ENCODE measurements around the gene ZNF549.
A peak's percentile ranks its signal among the peaks of the same experiment; 100 is the strongest.
"Not testable (repeated sequence)": the region's sequence is repeated elsewhere in the genome, so short reads cannot be mapped to it uniquely, and the experiment has no call there.

ZNF549 gene

GRCh38 chr19:57527136-57527881 is at the start of gene ZNF549:
TSS of gene ZNF549 (plus strand) at chr19:57527356. CDS start at chr19:57527574, 218 bp downstream.
- Histone ChIP-seq H4K20me1 (ENCODE audit: insufficient read depth, low read length) (no peaks in the 10 kb centered on the region), H3K4me1 (ENCODE audit: insufficient read depth, low read length) (peaks cover 23% of the 10 kb centered on the region), H3K4me2 (ENCODE audit: insufficient read depth, low read length) (peak within 1 kb of the TSS; percentile 97), H3K36me3 (ENCODE audit: insufficient read depth, low read length) (peaks cover 26% of the 10 kb centered on the region), H3K4me3 (ENCODE audit: low read depth in 1 of 2, low read length in 2 of 2) (peak within 1 kb of the TSS; percentile 79 to 90), H3K27me3 (ENCODE audit: insufficient read depth, low read length, poor library complexity) (no peaks in the 10 kb centered on the region), H3K27ac (ENCODE audit: low read length) (peak within 1 kb of the TSS; percentile 69), H2AFZ (ENCODE audit: low read depth, low read length) (peak within 1 kb of the TSS; percentile 97), H3K9ac (ENCODE audit: low read depth, low read length) (peak within 1 kb of the TSS; percentile 77), H3K9me3 (ENCODE audit: insufficient read depth, low read length, severe bottlenecking) (peaks cover 18% of the 10 kb centered on the region), H3K79me2 (ENCODE audit: insufficient read depth, low read length) (peaks cover 45% of the 10 kb centered on the region)
- ATAC-seq (ENCODE audit: insufficient read depth, low read depth) (peak; percentile 100), DNase-seq (peak; percentile 92)
- TF ChIP-seq EZH2 (IDR thresholded peaks at IDR 0.05; ENCODE audit: borderline replicate concordance, low read depth, low read length, severe bottlenecking) = no peak
- TF ChIP-seq, protein P1, sequence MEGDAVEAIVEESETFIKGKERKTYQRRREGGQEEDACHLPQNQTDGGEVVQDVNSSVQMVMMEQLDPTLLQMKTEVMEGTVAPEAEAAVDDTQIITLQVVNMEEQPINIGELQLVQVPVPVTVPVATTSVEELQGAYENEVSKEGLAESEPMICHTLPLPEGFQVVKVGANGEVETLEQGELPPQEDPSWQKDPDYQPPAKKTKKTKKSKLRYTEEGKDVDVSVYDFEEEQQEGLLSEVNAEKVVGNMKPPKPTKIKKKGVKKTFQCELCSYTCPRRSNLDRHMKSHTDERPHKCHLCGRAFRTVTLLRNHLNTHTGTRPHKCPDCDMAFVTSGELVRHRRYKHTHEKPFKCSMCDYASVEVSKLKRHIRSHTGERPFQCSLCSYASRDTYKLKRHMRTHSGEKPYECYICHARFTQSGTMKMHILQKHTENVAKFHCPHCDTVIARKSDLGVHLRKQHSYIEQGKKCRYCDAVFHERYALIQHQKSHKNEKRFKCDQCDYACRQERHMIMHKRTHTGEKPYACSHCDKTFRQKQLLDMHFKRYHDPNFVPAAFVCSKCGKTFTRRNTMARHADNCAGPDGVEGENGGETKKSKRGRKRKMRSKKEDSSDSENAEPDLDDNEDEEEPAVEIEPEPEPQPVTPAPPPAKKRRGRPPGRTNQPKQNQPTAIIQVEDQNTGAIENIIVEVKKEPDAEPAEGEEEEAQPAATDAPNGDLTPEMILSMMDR (IDR thresholded peaks at IDR 0.05; ENCODE audit: borderline replicate concordance, extremely low read depth, low read length, poor library complexity, severe bottlenecking) = no peak

DNA sequence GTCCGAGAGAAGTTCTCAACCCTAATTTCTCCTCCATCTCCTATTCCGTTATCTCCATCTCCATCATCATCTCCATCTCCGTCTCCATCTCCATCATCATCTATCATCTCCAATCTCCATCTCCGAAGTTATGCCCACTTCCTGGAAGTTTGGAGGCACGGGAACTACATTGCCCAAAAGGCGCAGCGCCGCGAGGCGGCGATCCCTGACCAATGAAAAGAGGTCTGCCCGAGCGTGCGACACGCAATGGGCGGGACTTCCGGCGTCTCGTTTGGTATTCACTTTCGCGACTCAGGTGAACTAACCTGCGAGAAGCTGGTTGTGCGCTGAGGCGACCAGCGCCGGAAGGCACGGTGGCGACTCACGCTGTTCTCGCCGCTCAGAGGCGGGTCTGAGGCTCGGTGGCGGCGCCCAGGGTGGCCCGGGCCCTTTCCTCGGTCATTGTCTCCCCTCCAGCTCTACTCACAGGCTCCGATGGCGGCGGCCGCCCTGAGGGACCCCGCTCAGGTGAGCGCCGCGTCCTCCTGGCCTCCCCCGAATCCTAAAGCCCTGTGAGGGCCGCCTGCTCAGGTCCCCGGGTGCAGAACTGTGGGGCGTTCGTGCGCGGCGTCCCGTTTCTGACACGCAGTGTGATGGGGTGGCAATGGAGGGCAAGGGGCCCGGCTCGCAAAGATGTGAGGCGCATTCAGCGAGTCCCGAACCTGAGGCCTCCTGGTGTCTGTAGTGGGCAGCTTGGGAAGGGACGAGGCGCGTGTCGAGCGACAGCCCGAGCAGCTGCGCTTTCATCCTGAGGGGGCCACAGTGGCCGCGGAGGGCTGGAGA is 39.5 kb upstream of the ZNF549 start, which contains the start of gene ZNF419:
Gene ZNF419, plus strand, starts transcription at position 274 of the 822 bp plus-strand sequence. Its CDS starts 201 bp downstream, at position 475.
- peak within 1 kb of the TSS; percentile 68 for H3K27ac ChIP-seq (ENCODE audit: low read length)
- H3K79me2 ChIP-seq (ENCODE audit: insufficient read depth, low read length) = peaks cover 17% of the 10 kb centered on the region
- peak; percentile 98 for ATAC-seq (ENCODE audit: insufficient read depth, low read depth)

GRCh38 chr19:57488299-57488644 is 38.9 kb upstream of the ZNF549 start:
- Histone ChIP-seq H3K4me1 (ENCODE audit: insufficient read depth, low read length) (peaks cover 16% of the 10 kb centered on the region), H3K36me3 (ENCODE audit: insufficient read depth, low read length) (peaks cover 32% of the 10 kb centered on the region), H3K9me3 (ENCODE audit: insufficient read depth, low read length, severe bottlenecking) (peaks cover 15% of the 10 kb centered on the region), H3K9ac (ENCODE audit: low read depth, low read length) (peak overlapping the region; percentile 75; the same call in 1 of the 2 replicates), H3K79me2 (ENCODE audit: insufficient read depth, low read length) (peaks cover 17% of the 10 kb centered on the region), H3K4me3 (ENCODE audit: low read depth in 1 of 2, low read length in 2 of 2) (peak overlapping the region; percentile 16 to 52; a peak in 3 of 4 replicates), H3K4me2 (ENCODE audit: insufficient read depth, low read length) (peak overlapping the region; percentile 63)
- not testable (repeated sequence) for ATAC-seq (ENCODE audit: insufficient read depth, low read depth); H4K20me1 ChIP-seq (ENCODE audit: insufficient read depth, low read length); H3K27ac ChIP-seq (ENCODE audit: low read length); H3K27me3 ChIP-seq (ENCODE audit: insufficient read depth, low read length, poor library complexity); DNase-seq; H2AFZ ChIP-seq (ENCODE audit: low read depth, low read length)

More for the DNA sequence above, 39.5 kb upstream of the ZNF549 start, which contains the start of gene ZNF419:
- H3K9ac ChIP-seq (ENCODE audit: low read depth, low read length) = peak within 1 kb of the TSS; percentile 75
- not testable (repeated sequence) for H4K20me1 ChIP-seq (ENCODE audit: insufficient read depth, low read length); H3K27me3 ChIP-seq (ENCODE audit: insufficient read depth, low read length, poor library complexity)
- H3K4me3 ChIP-seq (ENCODE audit: low read depth in 1 of 2, low read length in 2 of 2) = peak within 1 kb of the TSS; percentile 49 to 94; a peak in 3 of 4 replicates
- H3K36me3 ChIP-seq (ENCODE audit: insufficient read depth, low read length) = peaks cover 26% of the 10 kb centered on the region
- DNase-seq = peak; percentile 93
- peak within 1 kb of the TSS; percentile 63 for H3K4me2 ChIP-seq (ENCODE audit: insufficient read depth, low read length)
- H2AFZ ChIP-seq (ENCODE audit: low read depth, low read length) = peak within 1 kb of the TSS; percentile 90
- peaks cover 16% of the 10 kb centered on the region for H3K4me1 ChIP-seq (ENCODE audit: insufficient read depth, low read length)
- H3K9me3 ChIP-seq (ENCODE audit: insufficient read depth, low read length, severe bottlenecking) = peaks cover 15% of the 10 kb centered on the region

DNA sequence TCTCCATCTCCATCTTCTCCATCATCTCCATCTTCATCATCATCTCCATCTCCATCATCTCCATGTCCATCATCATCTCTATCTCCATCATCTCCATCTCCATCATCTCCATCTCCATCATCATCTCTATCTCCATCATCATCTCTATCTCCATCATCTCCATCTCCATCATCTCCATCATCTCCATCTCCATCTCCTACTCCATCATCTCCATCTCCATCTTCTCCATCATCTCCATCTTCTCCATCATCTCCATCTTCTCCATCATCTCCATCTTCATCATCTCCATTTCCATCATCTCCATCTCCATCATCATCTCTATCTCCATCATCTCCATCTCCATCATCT is 27.9 kb upstream of the ZNF549 start:
- peaks cover 20% of the 10 kb centered on the region for H3K4me1 ChIP-seq (ENCODE audit: insufficient read depth, low read length)
- not testable (repeated sequence) for H3K9ac ChIP-seq (ENCODE audit: low read depth, low read length); ATAC-seq (ENCODE audit: insufficient read depth, low read depth); H4K20me1 ChIP-seq (ENCODE audit: insufficient read depth, low read length); DNase-seq; H3K27me3 ChIP-seq (ENCODE audit: insufficient read depth, low read length, poor library complexity); H3K27ac ChIP-seq (ENCODE audit: low read length)
- peak overlapping the region; percentile 52 for H3K4me2 ChIP-seq (ENCODE audit: insufficient read depth, low read length)
- peaks cover 35% of the 10 kb centered on the region for H3K9me3 ChIP-seq (ENCODE audit: insufficient read depth, low read length, severe bottlenecking)
- H3K4me3 ChIP-seq (ENCODE audit: low read depth in 1 of 2, low read length in 2 of 2) = peak overlapping the region in 1 of 2 experiments; percentile 61; a peak in 2 of 4 replicates
- peaks cover 37% of the 10 kb centered on the region for H3K36me3 ChIP-seq (ENCODE audit: insufficient read depth, low read length)
- H3K79me2 ChIP-seq (ENCODE audit: insufficient read depth, low read length) = peaks cover 39% of the 10 kb centered on the region
- peak overlapping the region; percentile 67 for H2AFZ ChIP-seq (ENCODE audit: low read depth, low read length)

- H3K36me3 ChIP-seq (ENCODE audit: insufficient read depth, low read length) = peaks cover 38% of the 10 kb centered on the region
- H3K27me3 ChIP-seq (ENCODE audit: insufficient read depth, low read length, poor library complexity); H4K20me1 ChIP-seq (ENCODE audit: insufficient read depth, low read length): not testable (repeated sequence)
- peak within 1 kb of the TSS; percentile 68 for H3K4me2 ChIP-seq (ENCODE audit: insufficient read depth, low read length)
- peaks cover 20% of the 10 kb centered on the region for H3K4me1 ChIP-seq (ENCODE audit: insufficient read depth, low read length)
- peak within 1 kb of the TSS; percentile 65 for H3K9ac ChIP-seq (ENCODE audit: low read depth, low read length)
- peaks cover 37% of the 10 kb centered on the region for H3K9me3 ChIP-seq (ENCODE audit: insufficient read depth, low read length, severe bottlenecking)
- H3K27ac ChIP-seq (ENCODE audit: low read length) = peak within 1 kb of the TSS; percentile 72
- DNase-seq (peak; percentile 98), ATAC-seq (ENCODE audit: insufficient read depth, low read depth) (peak; percentile 98)
- peaks cover 39% of the 10 kb centered on the region for H3K79me2 ChIP-seq (ENCODE audit: insufficient read depth, low read length)
- H3K4me3 ChIP-seq (ENCODE audit: low read depth in 1 of 2, low read length in 2 of 2) = peak within 1 kb of the TSS; percentile 37 to 61; a peak in 3 of 4 replicates
- H2AFZ ChIP-seq (ENCODE audit: low read depth, low read length) = peak within 1 kb of the TSS; percentile 75
These were observed 27.3 kb upstream of the ZNF549 start, which contains the start of gene ZNF773 for GRCh38 chr19:57499680-57500395. TSS of gene ZNF773 (plus strand) at chr19:57499938. CDS start at chr19:57500081, 143 bp downstream.

DNA sequence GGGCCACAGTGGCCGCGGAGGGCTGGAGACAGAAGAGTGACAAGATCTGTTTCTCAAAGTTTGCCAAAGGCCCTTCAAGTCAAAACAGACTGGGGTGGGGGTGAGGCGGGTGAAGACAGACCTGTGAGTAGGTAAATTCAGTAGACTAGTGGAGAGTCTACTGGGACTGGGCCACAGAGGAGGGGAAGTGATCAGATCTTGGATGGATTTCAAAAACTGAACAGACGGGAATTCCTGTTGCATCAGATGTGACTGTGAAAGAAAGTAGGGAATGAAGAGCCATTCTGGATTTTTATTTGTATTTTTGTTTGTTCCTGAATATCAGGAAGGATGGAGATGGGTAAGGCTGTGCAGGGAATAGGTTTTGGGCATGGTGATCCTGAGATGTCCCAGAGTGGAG is 26.8 kb upstream of the ZNF549 start:
- Histone ChIP-seq H3K79me2 (ENCODE audit: insufficient read depth, low read length) (peaks cover 39% of the 10 kb centered on the region), H3K27ac (ENCODE audit: low read length) (peak overlapping the region; percentile 17; the same call in 1 of the 2 replicates), H3K9ac (ENCODE audit: low read depth, low read length) (peak overlapping the region; percentile 65), H3K4me1 (ENCODE audit: insufficient read depth, low read length) (peaks cover 20% of the 10 kb centered on the region), H3K9me3 (ENCODE audit: insufficient read depth, low read length, severe bottlenecking) (peaks cover 37% of the 10 kb centered on the region), H3K4me3 (ENCODE audit: low read depth in 1 of 2, low read length in 2 of 2) (peak overlapping the region; percentile 37 to 57; a peak in 3 of 4 replicates), H3K4me2 (ENCODE audit: insufficient read depth, low read length) (peak overlapping the region; percentile 68), H3K36me3 (ENCODE audit: insufficient read depth, low read length) (peaks cover 44% of the 10 kb centered on the region)
- DNase-seq; H4K20me1 ChIP-seq (ENCODE audit: insufficient read depth, low read length); ATAC-seq (ENCODE audit: insufficient read depth, low read depth); H3K27me3 ChIP-seq (ENCODE audit: insufficient read depth, low read length, poor library complexity); H2AFZ ChIP-seq (ENCODE audit: low read depth, low read length): not testable (repeated sequence)
